HG02763 (cell line): ENCODE data around the gene MKLN1.

Experiments
- ATAC-seq: cut with Tn5 transposase; IDR thresholded peaks from one replicate; pipeline ENCODE4 v1.9.1; 2021; ENCODE audit warnings: mild to moderate bottlenecking, moderate library complexity; ENCODE audit not compliant: unreplicated experiment

Gene MKLN1

DNA sequence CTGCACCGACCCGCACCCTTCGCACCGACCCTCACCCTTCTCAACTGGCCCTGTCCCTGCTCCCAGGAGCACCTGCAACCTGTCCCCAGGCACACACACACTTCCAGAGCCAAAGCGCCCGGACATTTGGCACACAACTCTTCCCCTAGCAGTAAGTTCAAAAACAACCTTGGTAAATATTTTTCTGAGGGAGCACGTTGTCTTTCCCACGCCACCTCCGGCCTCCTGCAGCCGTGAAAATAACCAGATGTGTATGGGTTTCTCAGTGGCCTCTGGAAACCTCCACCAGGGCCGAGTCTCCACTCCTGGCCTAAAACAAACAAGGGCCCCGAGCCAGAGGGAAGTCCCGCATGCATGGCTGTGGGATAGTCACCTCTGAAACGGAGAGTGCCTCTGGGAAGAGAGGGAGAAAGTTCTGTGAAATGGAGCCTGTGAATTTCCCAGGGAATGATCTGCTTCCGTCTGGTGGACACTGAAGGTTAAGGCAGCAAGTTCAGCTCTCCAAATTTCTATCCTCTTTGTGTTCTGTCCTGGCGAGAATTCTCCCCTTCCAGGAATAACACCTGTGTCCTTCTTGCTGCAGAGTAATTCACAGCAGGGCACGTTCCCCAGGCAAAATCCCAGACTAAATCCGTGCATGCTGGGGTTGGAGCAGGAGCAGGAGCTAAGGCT, 213.0 kb downstream of the MKLN1 start:
- no peak for ATAC-seq

DNA sequence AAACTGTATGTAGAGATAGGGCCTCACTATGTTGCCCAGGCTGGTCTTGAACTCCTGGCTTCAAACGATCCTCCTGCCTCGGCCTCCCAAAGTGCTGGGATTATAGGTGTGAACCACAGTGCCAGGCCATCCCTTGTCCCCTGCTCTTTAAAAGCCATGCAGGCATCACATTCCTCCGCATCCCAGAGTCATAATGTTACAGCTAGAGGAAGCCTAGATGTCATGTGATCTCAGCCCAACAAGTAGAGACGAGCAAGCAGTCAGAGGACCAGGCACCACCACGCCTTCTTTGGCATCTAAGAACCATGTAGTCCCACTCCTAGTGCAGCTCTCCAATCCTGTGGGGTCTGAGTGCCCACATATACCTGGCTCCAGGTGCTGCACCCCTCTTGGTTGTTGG, 215.6 kb downstream of the MKLN1 start:
- no peak for ATAC-seq

DNA sequence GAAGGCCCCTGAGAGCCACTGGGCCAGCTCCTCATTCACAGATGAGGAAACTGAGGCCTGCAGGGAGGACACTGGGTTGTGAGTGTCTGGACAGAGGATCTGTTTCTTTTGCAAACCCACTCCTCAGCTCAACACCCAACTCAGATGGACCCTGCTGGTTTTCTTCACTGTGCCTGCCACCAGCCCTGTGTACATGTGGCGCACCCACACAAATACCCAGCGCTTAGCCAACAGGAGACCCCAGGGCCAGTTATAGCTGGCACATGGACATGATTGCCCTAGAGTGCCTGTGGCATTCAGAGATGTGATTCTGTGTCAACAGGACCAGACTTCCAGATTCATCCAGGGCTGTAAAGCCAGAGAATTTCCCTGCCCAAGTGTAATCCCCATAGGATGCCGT, 216.3 kb downstream of the MKLN1 start:
- ATAC-seq: no peak

- ATAC-seq: no peak
These were observed 217.0 kb downstream of the MKLN1 start for GRCh38 chr7:131544449-131545301.

GRCh38 chr7:131546126-131546525, 218.4 kb downstream of the MKLN1 start:
- no peak for ATAC-seq
